Muscle layer of colon (tissue), 2 donors: ENCODE data around the gene TESPA1.

Experiments
- H3K27ac ChIP-seq: one replicate; pipeline ENCODE4 v1.7.0; 2013; ENCODE audit warnings: low read depth, mild to moderate bottlenecking, low read length, moderate library complexity
- H3K27me3 ChIP-seq, 2 donors: one replicate each; pipeline ENCODE4 v1.7.0; 2013; ENCODE audit warnings: low read length in 2 of 2, mild to moderate bottlenecking in 2 of 2; ENCODE audit not compliant: insufficient read depth in 2 of 2, control insufficient read depth in 1 of 2
- H3K36me3 ChIP-seq: one replicate; pipeline ENCODE4 v1.7.0; 2013; ENCODE audit warnings: mild to moderate bottlenecking, low read length; ENCODE audit not compliant: insufficient read depth
- H3K4me1 ChIP-seq: one replicate; pipeline ENCODE4 v1.7.0; 2013; ENCODE audit warnings: mild to moderate bottlenecking, low read length; ENCODE audit not compliant: insufficient read depth
- H3K4me3 ChIP-seq, 2 donors: one replicate each; pipeline ENCODE4 v1.7.0; 2013; ENCODE audit warnings: low read length in 2 of 2, low read depth in 1 of 2, mild to moderate bottlenecking in 1 of 2, moderate library complexity in 1 of 2
- H3K9ac ChIP-seq: one replicate; pipeline ENCODE4 v1.7.0; 2013; ENCODE audit warnings: low read length
- H3K9me3 ChIP-seq: one replicate; pipeline ENCODE4 v1.7.0; 2013; ENCODE audit warnings: mild to moderate bottlenecking, low read length
- donor health status: abdominal sarcoma.
- donor health status: Adenocarcinoma of cecum.

TESPA1 gene

GRCh38 chr12:54940727-54941315 lies 43.7 kb downstream of the TESPA1 start:
- Histone ChIP-seq H3K9me3 (no peaks in the 10 kb centered on the region), H3K36me3 (no peaks in the 10 kb centered on the region), H3K27me3 (no peaks in the 10 kb centered on the region), H3K4me3 (no peak overlapping the region), H3K27ac (no peak overlapping the region), H3K9ac (no peak overlapping the region), H3K4me1 (no peaks in the 10 kb centered on the region)

- Histone ChIP-seq H3K4me1 (no peaks in the 10 kb centered on the region), H3K27me3 (no peaks in the 10 kb centered on the region), H3K27ac (no peak overlapping the region), H3K9ac (no peak overlapping the region), H3K9me3 (no peaks in the 10 kb centered on the region), H3K36me3 (no peaks in the 10 kb centered on the region), H3K4me3 (no peak overlapping the region)
Measured at GRCh38 chr12:54937929-54938328, 46.6 kb downstream of the TESPA1 start.

GRCh38 chr12:54937376-54937775 lies 47.2 kb downstream of the TESPA1 start:
- Histone ChIP-seq H3K27me3 (no peaks in the 10 kb centered on the region), H3K4me1 (no peaks in the 10 kb centered on the region), H3K9ac (no peak overlapping the region), H3K27ac (no peak overlapping the region), H3K4me3 (no peak overlapping the region), H3K9me3 (no peaks in the 10 kb centered on the region), H3K36me3 (no peaks in the 10 kb centered on the region)

DNA sequence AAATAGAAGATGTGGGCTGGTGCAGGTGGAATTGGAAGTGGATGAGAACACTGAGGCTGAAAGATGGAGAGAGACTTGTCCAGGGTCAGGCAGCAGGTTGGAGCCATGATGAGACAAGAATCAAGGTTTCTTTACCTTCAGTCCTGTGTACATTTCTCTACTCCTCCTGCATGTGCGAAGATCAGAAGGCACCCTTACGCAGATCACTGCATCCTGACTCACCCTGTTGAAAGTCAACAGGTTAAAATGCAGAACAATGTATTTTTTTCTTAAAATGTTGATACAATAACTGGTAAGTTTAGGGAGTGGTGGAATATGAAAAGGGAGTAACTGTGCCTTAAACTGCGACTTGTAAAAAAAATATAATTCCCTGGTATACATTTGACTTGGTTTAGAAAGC lies 47.8 kb downstream of the TESPA1 start:
- no peaks in the 10 kb centered on the region for H3K9me3 ChIP-seq
- no peak overlapping the region for H3K9ac ChIP-seq
- H3K27ac ChIP-seq = no peak overlapping the region
- no peak overlapping the region for H3K4me3 ChIP-seq
- no peaks in the 10 kb centered on the region for H3K4me1 ChIP-seq
- H3K27me3 ChIP-seq = no peaks in the 10 kb centered on the region
- H3K36me3 ChIP-seq = no peaks in the 10 kb centered on the region

GRCh38 chr12:54935235-54935951 lies 49.2 kb downstream of the TESPA1 start:
- Histone ChIP-seq H3K9me3 (no peaks in the 10 kb centered on the region), H3K27me3 (no peaks in the 10 kb centered on the region), H3K4me1 (no peaks in the 10 kb centered on the region), H3K9ac (no peak overlapping the region), H3K4me3 (no peak overlapping the region), H3K36me3 (no peaks in the 10 kb centered on the region), H3K27ac (no peak overlapping the region)

DNA sequence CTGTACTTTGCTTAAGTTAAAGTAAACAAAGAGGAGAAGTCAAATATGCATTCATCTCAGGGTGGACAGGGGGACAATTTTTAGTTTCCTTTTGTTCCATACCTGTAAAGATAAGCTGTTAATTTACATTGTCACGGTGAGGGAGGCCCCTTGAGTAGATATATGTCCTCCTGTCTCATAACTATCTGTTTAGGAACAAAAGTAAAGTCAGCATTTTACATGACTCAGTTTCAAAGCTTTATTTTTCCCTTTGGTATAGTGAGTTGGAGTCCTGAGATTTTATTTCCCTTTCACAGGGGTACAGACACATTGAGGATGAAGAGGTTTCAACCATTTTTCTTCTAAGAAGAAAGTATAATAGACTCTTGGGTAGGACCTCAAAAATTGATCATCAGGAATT lies 50.1 kb downstream of the TESPA1 start:
- Histone ChIP-seq H3K9ac (no peak overlapping the region), H3K27ac (no peak overlapping the region), H3K4me1 (no peaks in the 10 kb centered on the region), H3K27me3 (no peaks in the 10 kb centered on the region), H3K9me3 (no peaks in the 10 kb centered on the region), H3K4me3 (no peak overlapping the region), H3K36me3 (no peaks in the 10 kb centered on the region)

GRCh38 chr12:54933376-54933775 lies 51.2 kb downstream of the TESPA1 start:
- no peaks in the 10 kb centered on the region for H3K36me3 ChIP-seq
- no peak overlapping the region for H3K9ac ChIP-seq
- H3K27me3 ChIP-seq = no peaks in the 10 kb centered on the region
- H3K27ac ChIP-seq = no peak overlapping the region
- H3K4me1 ChIP-seq = no peaks in the 10 kb centered on the region
- H3K4me3 ChIP-seq = no peak overlapping the region
- H3K9me3 ChIP-seq = no peaks in the 10 kb centered on the region

DNA sequence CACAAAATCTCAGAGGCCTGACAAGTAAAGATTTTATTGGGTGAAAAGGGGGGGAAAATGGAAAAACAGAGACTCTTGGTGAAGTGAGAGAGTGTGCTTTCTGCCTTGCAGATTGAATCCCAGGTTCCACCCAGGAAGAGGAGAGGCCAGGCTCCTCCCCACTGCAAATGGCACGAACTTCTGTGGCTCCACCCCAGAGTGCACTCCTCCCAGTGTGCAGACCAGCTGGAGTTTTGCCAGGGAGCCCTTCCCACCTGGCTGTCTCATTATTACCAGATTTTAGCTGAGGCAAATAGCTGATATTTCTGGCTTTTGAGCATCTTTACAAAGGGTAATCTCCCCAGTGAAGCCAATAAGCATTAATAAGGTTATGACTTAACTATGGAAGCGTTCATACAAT lies 51.9 kb downstream of the TESPA1 start:
- no peaks in the 10 kb centered on the region for H3K4me1 ChIP-seq
- H3K9ac ChIP-seq = no peak overlapping the region
- H3K36me3 ChIP-seq = no peaks in the 10 kb centered on the region
- H3K27ac ChIP-seq = no peak overlapping the region
- no peaks in the 10 kb centered on the region for H3K9me3 ChIP-seq
- H3K4me3 ChIP-seq = no peak overlapping the region
- no peaks in the 10 kb centered on the region for H3K27me3 ChIP-seq

DNA sequence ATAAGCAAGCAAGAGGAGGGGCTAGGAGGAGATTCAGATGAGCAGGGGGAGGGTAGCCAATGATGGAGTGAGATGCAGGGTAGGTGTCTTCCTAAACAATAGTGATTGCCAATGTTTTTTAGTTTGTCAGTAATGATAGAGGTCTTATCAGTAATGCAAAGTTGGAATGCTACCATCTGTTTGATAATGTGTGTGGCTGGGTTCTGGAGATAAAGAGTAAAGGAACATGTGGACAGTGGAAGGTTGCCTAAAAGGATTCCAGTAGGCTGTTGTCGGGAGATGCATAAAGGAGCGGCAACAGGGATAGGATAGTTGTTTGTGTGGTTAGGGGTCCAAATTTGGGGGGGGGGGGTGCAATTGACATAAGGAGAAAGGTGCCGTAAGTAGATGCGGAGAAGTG lies 52.5 kb downstream of the TESPA1 start:
- Histone ChIP-seq H3K4me1 (no peaks in the 10 kb centered on the region), H3K9me3 (no peaks in the 10 kb centered on the region), H3K4me3 (no peak overlapping the region), H3K27ac (no peak overlapping the region), H3K27me3 (no peaks in the 10 kb centered on the region), H3K36me3 (no peaks in the 10 kb centered on the region), H3K9ac (no peak overlapping the region)

DNA sequence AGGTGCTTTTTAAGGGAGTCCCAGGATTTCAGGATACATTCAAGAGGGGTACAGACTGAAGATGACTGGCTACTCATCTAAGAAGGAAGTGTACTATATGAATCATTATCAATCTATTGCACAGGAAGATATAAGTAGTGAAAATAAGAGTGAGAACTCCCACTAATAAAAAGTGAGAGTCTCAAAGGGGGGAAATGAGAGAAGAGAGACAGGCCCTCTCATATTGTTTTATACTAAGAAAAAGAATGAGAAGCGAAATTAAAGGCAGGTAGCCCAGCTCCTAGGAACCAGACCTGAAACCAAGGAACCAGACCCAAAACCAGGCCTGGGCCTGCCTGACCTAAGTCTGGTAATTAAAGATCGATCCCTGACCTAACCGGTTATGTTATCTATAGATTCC lies 54.6 kb downstream of the TESPA1 start:
- Histone ChIP-seq H3K9me3 (no peaks in the 10 kb centered on the region), H3K9ac (no peak overlapping the region), H3K27ac (no peak overlapping the region), H3K4me1 (no peaks in the 10 kb centered on the region), H3K4me3 (no peak overlapping the region), H3K36me3 (no peaks in the 10 kb centered on the region), H3K27me3 (no peaks in the 10 kb centered on the region)

GRCh38 chr12:54926246-54926645 lies 58.3 kb downstream of the TESPA1 start:
- H3K4me1 ChIP-seq = no peaks in the 10 kb centered on the region
- no peak overlapping the region for H3K9ac ChIP-seq
- H3K36me3 ChIP-seq = no peaks in the 10 kb centered on the region
- H3K4me3 ChIP-seq = no peak overlapping the region
- H3K27ac ChIP-seq = no peak overlapping the region
- no peaks in the 10 kb centered on the region for H3K27me3 ChIP-seq
- H3K9me3 ChIP-seq = no peaks in the 10 kb centered on the region
